GM23338 (cell line): ENCODE results near the gene SHKBP1. TPM values are rescaled to one million over a fixed set of nuclear protein-coding genes. Genes with fewer than 3 reads are reported as not detected.

ENCODE experiments used
- ATAC-seq: fragments of 200-7000 bp; cut with Tn5 transposase; 3 replicates; pipeline ENCODE4 v1.9.1; 2020
- DNase-seq: peaks from one replicate; pipeline ENCODE4 v3.0.0-alpha.2; 2015; ENCODE audit warnings: low spot score
- H2AFZ ChIP-seq: fragments of 200-600 bp; sonication (generic); 2 replicates; pipeline ENCODE4 v1.8.0; 2016; ENCODE audit warnings: antibody characterized with exemption, mild to moderate bottlenecking, moderate library complexity
- H3F3A ChIP-seq: fragments of 200-600 bp; sonication (generic); replicated peaks from 2 replicates; pipeline ENCODE4 v1.8.0; 2017; ENCODE audit warnings: antibody characterized with exemption, mixed run types, low read depth
- H3K27ac ChIP-seq: fragments of 200-600 bp; sonication (generic); 2 replicates; pipeline ENCODE4 v1.6.1; 2016; ENCODE audit warnings: low read depth
- H3K27me3 ChIP-seq: fragments of 200-600 bp; sonication (generic); 2 replicates; pipeline ENCODE4 v1.8.0; 2016; ENCODE audit warnings: mild to moderate bottlenecking, mixed run types, moderate library complexity; ENCODE audit not compliant: insufficient read depth
- H3K36me3 ChIP-seq: fragments of 200-600 bp; sonication (generic); 2 replicates; pipeline ENCODE4 v1.8.0; 2016; ENCODE audit warnings: mild to moderate bottlenecking; ENCODE audit not compliant: insufficient read depth
- H3K4me1 ChIP-seq: fragments of 200-600 bp; sonication (generic); 2 replicates; pipeline ENCODE4 v1.8.0; 2016; ENCODE audit warnings: mild to moderate bottlenecking, moderate library complexity; ENCODE audit not compliant: insufficient read depth
- H3K4me2 ChIP-seq: fragments of 200-600 bp; sonication (generic); 2 replicates; pipeline ENCODE4 v1.7.1; 2017; ENCODE audit warnings: mixed run types
- H3K4me3 ChIP-seq: fragments of 200-600 bp; sonication (generic); 2 replicates; pipeline ENCODE4 v1.6.1; 2016; ENCODE audit warnings: mixed run types
- H3K79me2 ChIP-seq: fragments of 200-600 bp; sonication (generic); replicated peaks from 2 replicates; pipeline ENCODE4 v1.8.0; 2017; ENCODE audit warnings: mild to moderate bottlenecking; ENCODE audit not compliant: insufficient read depth
- H3K9me2 ChIP-seq: fragments of 200-600 bp; sonication (generic); 2 replicates; pipeline ENCODE4 v1.8.0; 2017; ENCODE audit not compliant: insufficient read depth
- H4K20me1 ChIP-seq: fragments of 200-600 bp; sonication (generic); replicated peaks from 2 replicates; pipeline ENCODE4 v1.8.0; 2017; ENCODE audit warnings: mild to moderate bottlenecking; ENCODE audit not compliant: insufficient read depth
- H3K27ac Mint-ChIP-seq: 2 replicates; pipeline ENCODE4 v1.8.0; 2020; ENCODE audit warnings: inconsistent platforms, mild to moderate bottlenecking, moderate library complexity, mixed read lengths
- H3K27me3 Mint-ChIP-seq: 3 replicates; pipeline ENCODE4 v1.8.0; 2022; ENCODE audit warnings: low read depth, mild to moderate bottlenecking, moderate library complexity, mixed read lengths, inconsistent platforms; ENCODE audit not compliant: insufficient read depth, poor library complexity
- H3K36me3 Mint-ChIP-seq: 3 replicates; pipeline ENCODE4 v1.8.0; 2021; ENCODE audit warnings: low read depth, mild to moderate bottlenecking, inconsistent platforms, moderate library complexity, mixed read lengths
- H3K4me1 Mint-ChIP-seq: 3 replicates; pipeline ENCODE4 v1.8.0; 2020; ENCODE audit warnings: mild to moderate bottlenecking, inconsistent platforms, mixed read lengths
- H3K4me3 Mint-ChIP-seq: 3 replicates; pipeline ENCODE4 v1.8.0; 2021; ENCODE audit warnings: moderate library complexity, mild to moderate bottlenecking, inconsistent platforms, mixed read lengths
- H3K9me3 Mint-ChIP-seq: 3 replicates; pipeline ENCODE4 v1.8.0; 2020; ENCODE audit warnings: moderate library complexity, mild to moderate bottlenecking, inconsistent platforms, mixed read lengths
- EZH2phosphoT487 ChIP-seq: fragments of 200-600 bp; sonication (generic); IDR thresholded peaks from one replicate; pipeline ENCODE4 v1.8.1; 2018; ENCODE audit warnings: antibody characterized with exemption; ENCODE audit not compliant: unreplicated experiment
- JUNB ChIP-seq: IDR thresholded peaks from one replicate; pipeline ENCODE4 v1.6.1; 2016; ENCODE audit warnings: antibody characterized with exemption; ENCODE audit not compliant: unreplicated experiment
- NANOG ChIP-seq: IDR thresholded peaks from 2 replicates; pipeline ENCODE4 v1.6.1; 2016; ENCODE audit warnings: antibody characterized with exemption, borderline replicate concordance
- POLR2AphosphoS5 ChIP-seq: IDR thresholded peaks from 2 replicates; pipeline ENCODE4 v1.6.1; 2016; ENCODE audit warnings: antibody characterized with exemption, low read depth
- ZNF331 ChIP-seq: fragments of 250-450 bp; sonication (Bioruptor Pico); IDR thresholded peaks from 2 replicates; pipeline ENCODE4 v1.5.0; 2020; ENCODE audit warnings: low read depth, mild to moderate bottlenecking, moderate library complexity
- polyA plus RNA-seq: library from polyadenylated mRNA; unstranded; fragments of >200 nt; fragmentation: Nextera tagmentation; extraction: Ambion mirVana; gene quantifications from 2 replicates; pipeline ENCODE4 v1.2.1, GENCODE V29; 2016
- total RNA-seq: library from RNA; depleted of rRNA; stranded (reverse); fragments of >200 nt; shearing (Covaris generic); gene quantifications from 2 replicates; pipeline ENCODE4 v1.2.3, GENCODE V29; 2014
- TF ChIP-seq, protein P1 (sequence below): fragments of 250-450 bp; sonication (Bioruptor Pico); IDR thresholded peaks from 2 replicates; pipeline ENCODE4 v1.5.0; 2020; ENCODE audit warnings: mild to moderate bottlenecking, moderate library complexity
- TF ChIP-seq, protein P2 (sequence below): IDR thresholded peaks from one replicate; pipeline ENCODE4 v1.6.1; 2018; ENCODE audit warnings: antibody characterized with exemption; ENCODE audit not compliant: unreplicated experiment

Gene SHKBP1
- total and polyA plus RNA-seq, 2 experiments from 2014 or later = 63.2 to 69.8 TPM

DNA sequence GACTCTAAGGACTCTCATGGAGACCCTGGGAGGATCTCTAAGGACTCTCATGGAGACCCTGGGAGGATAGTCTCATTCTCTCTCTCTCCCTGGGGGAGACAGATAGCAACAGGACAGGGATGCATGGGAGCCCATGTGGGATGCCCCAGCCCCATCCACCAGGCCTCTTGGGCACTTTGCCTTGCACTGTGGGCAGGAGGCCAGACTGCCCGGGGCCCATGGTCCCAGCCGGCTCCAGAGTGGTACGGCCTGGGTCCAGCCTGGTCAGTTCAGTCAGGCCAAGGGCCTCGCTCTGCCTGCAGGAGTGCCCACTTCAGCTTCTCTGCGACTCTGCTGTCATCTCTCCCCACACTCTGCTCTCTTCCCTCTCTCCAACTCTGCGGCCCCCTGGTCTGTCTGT lies 48.6 kb upstream of the SHKBP1 start:
- Mint-ChIP-seq H3K9me3 (peaks cover 4% of the 10 kb centered on the region; the same call in 2 of the 3 replicates), H3K4me1 (peaks cover 22% of the 10 kb centered on the region), H3K36me3 (no peaks in the 10 kb centered on the region; the same call in 2 of the 3 replicates), H3K27me3 (peaks cover 29% of the 10 kb centered on the region), H3K27ac (no peak overlapping the region), H3K4me3 (no peak overlapping the region; the same call in 2 of the 3 replicates)
- no peaks in the 10 kb centered on the region for H3K36me3 ChIP-seq
- H4K20me1 ChIP-seq = no peaks in the 10 kb centered on the region
- no peaks in the 10 kb centered on the region for H3K79me2 ChIP-seq
- ATAC-seq (no peak), DNase-seq (no peak)
- TF ChIP-seq POLR2AphosphoS5 (no peak), JUNB (no peak), NANOG (no peak), EZH2phosphoT487 (no peak), ZNF331 (CRISPR knock-in tag) (no peak)
- TF ChIP-seq, protein P1, sequence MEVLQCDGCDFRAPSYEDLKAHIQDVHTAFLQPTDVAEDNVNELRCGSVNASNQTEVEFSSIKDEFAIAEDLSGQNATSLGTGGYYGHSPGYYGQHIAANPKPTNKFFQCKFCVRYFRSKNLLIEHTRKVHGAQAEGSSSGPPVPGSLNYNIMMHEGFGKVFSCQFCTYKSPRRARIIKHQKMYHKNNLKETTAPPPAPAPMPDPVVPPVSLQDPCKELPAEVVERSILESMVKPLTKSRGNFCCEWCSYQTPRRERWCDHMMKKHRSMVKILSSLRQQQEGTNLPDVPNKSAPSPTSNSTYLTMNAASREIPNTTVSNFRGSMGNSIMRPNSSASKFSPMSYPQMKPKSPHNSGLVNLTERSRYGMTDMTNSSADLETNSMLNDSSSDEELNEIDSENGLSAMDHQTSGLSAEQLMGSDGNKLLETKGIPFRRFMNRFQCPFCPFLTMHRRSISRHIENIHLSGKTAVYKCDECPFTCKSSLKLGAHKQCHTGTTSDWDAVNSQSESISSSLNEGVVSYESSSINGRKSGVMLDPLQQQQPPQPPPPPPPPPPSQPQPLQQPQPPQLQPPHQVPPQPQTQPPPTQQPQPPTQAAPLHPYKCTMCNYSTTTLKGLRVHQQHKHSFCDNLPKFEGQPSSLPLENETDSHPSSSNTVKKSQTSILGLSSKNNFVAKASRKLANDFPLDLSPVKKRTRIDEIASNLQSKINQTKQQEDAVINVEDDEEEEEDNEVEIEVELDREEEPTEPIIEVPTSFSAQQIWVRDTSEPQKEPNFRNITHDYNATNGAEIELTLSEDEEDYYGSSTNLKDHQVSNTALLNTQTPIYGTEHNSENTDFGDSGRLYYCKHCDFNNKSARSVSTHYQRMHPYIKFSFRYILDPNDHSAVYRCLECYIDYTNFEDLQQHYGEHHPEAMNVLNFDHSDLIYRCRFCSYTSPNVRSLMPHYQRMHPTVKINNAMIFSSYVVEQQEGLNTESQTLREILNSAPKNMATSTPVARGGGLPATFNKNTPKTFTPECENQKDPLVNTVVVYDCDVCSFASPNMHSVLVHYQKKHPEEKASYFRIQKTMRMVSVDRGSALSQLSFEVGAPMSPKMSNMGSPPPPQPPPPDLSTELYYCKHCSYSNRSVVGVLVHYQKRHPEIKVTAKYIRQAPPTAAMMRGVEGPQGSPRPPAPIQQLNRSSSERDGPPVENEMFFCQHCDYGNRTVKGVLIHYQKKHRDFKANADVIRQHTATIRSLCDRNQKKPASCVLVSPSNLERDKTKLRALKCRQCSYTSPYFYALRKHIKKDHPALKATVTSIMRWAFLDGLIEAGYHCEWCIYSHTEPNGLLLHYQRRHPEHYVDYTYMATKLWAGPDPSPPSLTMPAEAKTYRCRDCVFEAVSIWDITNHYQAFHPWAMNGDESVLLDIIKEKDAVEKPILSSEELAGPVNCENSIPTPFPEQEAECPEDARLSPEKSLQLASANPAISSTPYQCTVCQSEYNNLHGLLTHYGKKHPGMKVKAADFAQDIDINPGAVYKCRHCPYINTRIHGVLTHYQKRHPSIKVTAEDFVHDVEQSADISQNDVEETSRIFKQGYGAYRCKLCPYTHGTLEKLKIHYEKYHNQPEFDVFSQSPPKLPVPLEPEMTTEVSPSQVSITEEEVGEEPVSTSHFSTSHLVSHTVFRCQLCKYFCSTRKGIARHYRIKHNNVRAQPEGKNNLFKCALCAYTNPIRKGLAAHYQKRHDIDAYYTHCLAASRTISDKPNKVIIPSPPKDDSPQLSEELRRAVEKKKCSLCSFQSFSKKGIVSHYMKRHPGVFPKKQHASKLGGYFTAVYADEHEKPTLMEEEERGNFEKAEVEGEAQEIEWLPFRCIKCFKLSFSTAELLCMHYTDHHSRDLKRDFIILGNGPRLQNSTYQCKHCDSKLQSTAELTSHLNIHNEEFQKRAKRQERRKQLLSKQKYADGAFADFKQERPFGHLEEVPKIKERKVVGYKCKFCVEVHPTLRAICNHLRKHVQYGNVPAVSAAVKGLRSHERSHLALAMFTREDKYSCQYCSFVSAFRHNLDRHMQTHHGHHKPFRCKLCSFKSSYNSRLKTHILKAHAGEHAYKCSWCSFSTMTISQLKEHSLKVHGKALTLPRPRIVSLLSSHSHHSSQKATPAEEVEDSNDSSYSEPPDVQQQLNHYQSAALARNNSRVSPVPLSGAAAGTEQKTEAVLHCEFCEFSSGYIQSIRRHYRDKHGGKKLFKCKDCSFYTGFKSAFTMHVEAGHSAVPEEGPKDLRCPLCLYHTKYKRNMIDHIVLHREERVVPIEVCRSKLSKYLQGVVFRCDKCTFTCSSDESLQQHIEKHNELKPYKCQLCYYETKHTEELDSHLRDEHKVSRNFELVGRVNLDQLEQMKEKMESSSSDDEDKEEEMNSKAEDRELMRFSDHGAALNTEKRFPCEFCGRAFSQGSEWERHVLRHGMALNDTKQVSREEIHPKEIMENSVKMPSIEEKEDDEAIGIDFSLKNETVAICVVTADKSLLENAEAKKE (CRISPR knock-in tag) = no peak
- TF ChIP-seq, protein P2, sequence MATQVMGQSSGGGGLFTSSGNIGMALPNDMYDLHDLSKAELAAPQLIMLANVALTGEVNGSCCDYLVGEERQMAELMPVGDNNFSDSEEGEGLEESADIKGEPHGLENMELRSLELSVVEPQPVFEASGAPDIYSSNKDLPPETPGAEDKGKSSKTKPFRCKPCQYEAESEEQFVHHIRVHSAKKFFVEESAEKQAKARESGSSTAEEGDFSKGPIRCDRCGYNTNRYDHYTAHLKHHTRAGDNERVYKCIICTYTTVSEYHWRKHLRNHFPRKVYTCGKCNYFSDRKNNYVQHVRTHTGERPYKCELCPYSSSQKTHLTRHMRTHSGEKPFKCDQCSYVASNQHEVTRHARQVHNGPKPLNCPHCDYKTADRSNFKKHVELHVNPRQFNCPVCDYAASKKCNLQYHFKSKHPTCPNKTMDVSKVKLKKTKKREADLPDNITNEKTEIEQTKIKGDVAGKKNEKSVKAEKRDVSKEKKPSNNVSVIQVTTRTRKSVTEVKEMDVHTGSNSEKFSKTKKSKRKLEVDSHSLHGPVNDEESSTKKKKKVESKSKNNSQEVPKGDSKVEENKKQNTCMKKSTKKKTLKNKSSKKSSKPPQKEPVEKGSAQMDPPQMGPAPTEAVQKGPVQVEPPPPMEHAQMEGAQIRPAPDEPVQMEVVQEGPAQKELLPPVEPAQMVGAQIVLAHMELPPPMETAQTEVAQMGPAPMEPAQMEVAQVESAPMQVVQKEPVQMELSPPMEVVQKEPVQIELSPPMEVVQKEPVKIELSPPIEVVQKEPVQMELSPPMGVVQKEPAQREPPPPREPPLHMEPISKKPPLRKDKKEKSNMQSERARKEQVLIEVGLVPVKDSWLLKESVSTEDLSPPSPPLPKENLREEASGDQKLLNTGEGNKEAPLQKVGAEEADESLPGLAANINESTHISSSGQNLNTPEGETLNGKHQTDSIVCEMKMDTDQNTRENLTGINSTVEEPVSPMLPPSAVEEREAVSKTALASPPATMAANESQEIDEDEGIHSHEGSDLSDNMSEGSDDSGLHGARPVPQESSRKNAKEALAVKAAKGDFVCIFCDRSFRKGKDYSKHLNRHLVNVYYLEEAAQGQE = no peak
- H2AFZ ChIP-seq = peak overlapping the region; percentile 76; the same call in 1 of the 2 replicates
- H3K27ac ChIP-seq = no peak overlapping the region
- peaks cover 11% of the 10 kb centered on the region for H3K4me1 ChIP-seq
- H3F3A ChIP-seq = no peaks in the 10 kb centered on the region
- H3K27me3 ChIP-seq = peaks cover 3% of the 10 kb centered on the region; the same call in 1 of the 2 replicates
- no peak overlapping the region for H3K4me3 ChIP-seq
- H3K9me2 ChIP-seq = no peaks in the 10 kb centered on the region
- H3K4me2 ChIP-seq = no peak overlapping the region
